Measurements from ENCODE around the gene GFM2. TPM values are rescaled to one million over a fixed set of nuclear protein-coding genes. Genes with fewer than 3 reads are reported as not detected.
"Not testable (repeated sequence)": the region's sequence is repeated elsewhere in the genome, so short reads cannot be mapped to it uniquely, and the experiment has no call there.

GFM2 gene
- polyA plus RNA-seq, 4 donors = 31.9 to 55.8 (median 53.5) TPM

DNA sequence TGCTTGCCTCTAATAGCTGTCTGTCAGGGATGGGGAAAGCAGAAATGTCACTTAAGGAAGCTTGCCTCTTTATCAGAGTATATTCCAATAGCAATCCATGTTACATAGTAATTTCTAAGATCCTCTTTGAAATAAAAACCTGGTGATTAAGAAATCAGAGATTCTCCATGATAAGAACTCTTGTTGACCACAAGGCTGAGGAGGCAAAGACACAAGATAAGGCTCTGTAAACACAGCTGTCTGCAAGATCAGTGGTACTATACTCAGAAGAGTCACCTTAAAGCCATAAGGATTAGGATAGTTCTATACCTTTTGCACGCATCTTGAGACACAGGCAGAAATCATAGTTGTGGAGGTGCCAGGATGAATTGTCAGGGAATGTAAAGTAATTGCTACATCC, 41.6 kb downstream of the GFM2 start:
- DNase-seq (ENCODE audit: low read depth in 4 of 4, low spot score in 3 of 4) = no peak

DNA sequence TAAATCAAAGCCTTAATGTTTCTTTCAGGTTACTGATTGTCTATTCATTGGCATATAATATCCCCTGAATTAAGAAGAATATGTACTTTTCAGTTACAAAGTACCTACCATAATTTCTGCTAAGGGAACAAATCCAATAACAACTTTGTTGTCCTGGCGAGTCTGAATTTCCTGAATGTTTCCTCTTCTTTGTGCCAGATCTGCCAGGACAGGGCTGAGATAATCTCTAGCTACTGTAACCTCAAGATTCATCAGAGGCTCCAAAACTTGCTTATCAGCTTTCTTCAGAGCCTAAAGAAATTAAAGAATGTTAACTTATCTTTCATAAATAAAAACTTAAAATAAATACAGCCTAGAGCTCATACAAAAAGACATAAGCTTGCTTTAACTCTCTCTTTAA, 44.6 kb downstream of the GFM2 start:
- DNase-seq (ENCODE audit: low read depth in 4 of 4, low spot score in 3 of 4) = no peak

DNA sequence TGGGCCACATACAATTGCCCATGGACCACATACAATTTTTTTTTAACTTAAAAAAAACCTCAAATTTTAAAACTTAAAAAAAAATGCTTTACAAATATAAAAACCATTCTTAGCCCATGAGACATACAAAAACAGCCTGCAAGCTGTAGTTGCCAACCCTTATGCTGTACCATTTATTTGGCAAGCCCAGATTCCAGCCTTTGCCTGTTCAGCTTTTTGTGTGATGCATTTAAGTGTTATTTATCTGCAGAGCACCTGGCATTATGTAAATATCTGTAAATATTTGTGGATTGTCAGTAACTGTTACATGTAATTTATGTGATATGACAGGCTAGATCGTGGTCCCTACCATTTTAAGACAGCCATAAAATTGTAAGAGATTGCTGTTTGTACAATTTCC, 49.3 kb downstream of the GFM2 start:
- no peak for DNase-seq (ENCODE audit: low read depth in 4 of 4, low spot score in 3 of 4)

DNA sequence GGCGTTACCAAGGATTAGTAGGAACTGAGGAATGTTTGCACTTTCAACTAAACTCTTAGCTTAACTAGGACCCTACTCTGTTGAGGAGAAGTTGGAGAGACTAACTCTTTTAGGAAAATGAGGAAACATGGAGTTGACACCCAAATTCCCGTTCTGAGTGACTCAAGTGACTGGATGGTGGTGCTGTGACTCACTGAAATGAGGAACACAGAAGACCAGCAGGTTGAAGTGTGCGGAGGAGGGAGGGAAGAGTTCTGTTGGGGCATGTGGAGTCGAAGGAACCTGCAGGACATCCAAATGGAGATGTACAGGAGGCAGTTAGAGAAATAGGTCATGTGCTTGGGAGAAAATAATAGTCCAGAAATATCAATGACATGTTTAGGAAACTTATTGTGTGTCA, 73.7 kb downstream of the GFM2 start:
- DNase-seq (ENCODE audit: low read depth in 4 of 4, low spot score in 3 of 4) = no peak

DNA sequence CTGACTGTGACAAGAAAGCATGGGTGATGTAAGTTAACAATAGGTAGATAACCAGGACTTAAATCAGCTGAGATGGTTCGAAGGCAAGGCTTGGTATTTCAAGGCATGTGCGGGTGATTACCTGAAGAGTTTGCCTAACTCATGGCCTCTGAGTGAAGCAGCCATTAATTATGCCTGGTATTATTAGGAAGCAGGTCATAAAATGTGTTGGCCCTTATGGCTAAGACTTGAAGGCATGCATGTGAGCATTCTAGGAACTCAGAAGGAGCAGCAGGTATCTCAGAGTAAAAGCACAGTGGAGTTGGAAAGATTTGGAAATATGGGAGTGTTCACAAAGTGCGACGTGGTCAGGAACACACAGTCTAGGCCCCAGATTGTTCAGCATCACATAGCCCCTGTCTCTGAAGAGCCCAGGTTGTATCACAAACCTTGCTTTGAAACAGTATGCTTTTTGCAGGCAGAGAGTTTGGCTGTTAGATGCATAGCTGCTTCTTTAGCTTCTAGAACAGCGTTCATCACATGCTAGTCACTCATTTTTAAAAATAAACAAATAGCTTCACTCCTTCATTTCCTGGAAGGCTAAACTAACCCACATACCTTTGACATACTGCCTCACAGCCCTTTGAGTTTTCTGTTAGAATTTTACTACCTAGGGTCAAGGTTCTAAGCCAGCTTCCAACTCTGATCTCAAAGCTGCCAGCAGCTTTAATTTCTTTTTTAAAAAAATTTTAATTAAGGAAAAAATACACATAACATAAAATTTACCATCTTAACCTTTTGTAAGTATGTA, 79.8 kb downstream of the GFM2 start:
- DNase-seq (ENCODE audit: low read depth in 4 of 4, low spot score in 3 of 4) = no peak

DNA sequence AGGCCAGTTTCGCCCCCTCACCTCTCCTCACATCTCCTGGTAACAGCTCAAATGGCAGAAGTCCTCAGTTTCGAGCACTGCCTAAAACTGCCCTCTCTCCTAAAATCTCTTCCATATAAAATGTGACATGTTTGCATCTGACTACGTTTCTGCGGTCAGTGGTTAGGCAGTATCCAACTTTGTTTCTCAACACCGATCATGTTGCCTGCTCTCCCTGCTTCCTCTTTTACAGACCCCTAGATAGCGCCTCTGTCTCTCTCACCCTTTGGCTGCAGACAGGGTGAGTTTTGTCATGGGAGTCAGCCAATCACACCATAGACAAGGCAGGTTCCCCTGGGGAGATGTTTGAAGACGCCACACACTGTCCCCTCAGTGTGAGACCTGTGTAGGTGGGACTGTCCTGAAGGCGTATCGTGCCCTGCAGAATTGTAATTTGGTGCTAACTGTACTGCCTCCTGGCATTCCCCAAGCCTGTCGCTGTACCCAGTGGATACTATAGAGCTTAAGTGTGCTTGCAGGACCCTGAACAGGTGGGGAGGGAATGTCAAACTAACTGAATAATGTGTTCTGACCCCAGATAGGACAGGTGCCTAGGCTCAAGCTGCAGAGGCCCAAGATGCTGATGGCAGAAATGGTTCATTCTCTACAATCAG, 80.8 kb downstream of the GFM2 start:
- DNase-seq (ENCODE audit: low read depth in 4 of 4, low spot score in 3 of 4) = no peak

DNA sequence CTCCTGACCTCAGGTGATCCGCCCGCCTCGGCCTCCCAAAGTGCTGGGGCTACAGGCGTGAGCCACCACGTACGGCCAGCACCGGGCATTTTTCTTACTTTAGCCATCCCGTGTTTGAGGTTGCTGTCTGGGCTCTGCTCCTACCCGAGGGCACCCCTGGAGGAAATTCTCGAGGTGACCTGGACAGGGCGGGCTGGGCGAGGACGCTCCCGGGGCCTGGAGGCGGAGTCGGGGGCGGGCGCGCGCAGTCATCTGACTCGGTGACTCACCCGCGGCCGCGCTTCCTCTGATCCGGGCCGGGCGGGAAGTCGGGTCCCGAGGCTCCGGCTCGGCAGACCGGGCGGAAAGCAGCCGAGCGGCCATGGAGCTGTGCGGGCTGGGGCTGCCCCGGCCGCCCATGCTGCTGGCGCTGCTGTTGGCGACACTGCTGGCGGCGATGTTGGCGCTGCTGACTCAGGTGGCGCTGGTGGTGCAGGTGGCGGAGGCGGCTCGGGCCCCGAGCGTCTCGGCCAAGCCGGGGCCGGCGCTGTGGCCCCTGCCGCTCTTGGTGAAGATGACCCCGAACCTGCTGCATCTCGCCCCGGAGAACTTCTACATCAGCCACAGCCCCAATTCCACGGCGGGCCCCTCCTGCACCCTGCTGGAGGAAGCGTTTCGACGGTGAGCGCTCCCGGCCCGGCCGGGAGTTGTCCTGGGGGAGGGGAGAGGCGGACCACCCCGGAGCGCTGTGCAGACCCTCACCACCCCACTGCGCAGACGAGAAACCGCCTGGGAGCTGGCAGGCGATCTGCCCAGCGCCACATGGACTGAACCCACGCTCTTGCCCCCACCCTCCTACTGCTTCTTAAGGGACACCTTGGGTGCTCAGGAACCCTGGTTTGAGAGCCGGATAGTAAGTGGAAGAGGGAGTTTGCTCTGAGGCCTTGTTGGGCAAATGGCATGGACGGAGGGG, 81.7 kb downstream of the GFM2 start, which contains the start of gene HEXB:
Gene HEXB, plus strand, starts transcription at position 334 of the 952 bp plus-strand sequence. Its CDS starts 28 bp downstream, at position 362.
- peak; percentile 48 to 59 (median 56) for DNase-seq (ENCODE audit: low read depth in 4 of 4, low spot score in 3 of 4)

DNA sequence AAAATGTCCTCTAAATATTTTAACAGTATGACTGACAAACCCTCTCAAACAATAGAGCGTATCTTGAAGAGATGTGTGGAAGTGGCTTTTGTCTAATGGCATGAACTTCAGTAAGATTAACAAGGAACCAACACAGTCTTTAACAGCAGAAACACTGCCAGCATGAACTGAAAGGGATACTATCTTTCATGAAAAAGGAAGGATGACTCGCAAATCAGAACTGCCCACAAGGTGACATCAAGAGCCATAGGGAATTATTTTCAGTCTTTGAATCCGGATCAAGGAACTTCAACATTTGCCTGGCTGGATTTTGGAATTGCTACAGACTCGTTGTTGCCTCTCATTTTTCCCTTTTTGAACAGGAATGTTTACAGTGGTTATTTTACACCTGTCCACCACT, 87.0 kb downstream of the GFM2 start:
- DNase-seq (ENCODE audit: low read depth in 4 of 4, low spot score in 3 of 4) = no peak

DNA sequence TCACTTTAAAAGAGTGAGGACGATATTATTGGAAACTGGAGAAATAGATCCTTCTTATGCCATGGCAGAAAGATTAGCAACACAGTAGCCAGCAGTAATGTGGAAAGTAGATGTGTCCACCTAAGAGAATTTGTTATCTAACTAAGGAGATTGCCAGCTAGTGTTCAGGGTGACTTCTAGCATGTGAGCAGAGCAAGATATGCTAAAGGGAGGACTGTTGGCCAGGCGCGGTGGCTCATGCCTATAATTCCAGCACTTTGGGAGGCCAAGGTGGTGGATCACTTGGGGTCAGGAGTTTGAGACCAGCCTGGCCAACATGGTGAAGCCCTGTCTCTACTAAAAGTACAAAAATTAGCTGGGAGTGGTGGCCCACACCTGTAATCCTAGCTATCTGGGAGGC, 87.6 kb downstream of the GFM2 start:
- not testable (repeated sequence) for DNase-seq (ENCODE audit: low read depth in 4 of 4, low spot score in 3 of 4)

DNA sequence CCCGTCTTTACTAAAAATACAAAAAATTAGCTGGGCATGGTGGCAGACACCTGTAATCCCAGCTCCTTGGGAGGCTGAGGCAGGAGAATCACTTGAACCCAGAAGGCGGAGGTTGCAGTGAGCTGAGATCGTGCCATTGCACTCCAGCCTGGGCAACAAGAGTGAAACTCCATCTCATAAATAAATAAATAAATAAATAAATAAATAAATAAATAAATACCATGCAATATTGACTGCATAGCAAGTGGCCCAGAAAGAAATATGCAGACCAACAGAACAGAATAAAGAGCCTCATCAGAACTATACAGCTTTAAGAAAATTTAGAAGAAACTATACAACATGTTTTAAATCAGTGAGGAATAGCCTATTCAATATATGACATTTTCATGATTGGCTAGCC, 88.8 kb downstream of the GFM2 start:
- DNase-seq (ENCODE audit: low read depth in 4 of 4, low spot score in 3 of 4) = not testable (repeated sequence)

DNA sequence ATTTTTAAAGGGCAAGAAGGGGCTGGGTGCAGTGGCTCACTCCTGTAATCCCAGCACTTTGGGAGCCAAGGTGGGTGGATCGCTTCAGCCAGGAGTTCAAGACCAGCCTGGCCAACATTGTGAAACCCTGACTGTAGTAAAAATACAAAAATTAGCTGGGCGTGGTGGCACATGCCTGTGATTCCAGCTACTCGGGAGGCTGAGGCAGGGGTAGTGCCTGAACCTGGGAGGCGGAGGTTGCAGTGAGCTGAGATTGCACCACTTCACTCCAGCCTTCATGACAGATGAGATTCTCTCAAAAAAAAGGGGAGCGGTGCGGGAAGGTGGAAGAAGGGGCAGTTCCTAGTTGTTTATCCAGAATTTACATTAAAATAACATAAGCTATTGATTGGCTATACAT, 90.5 kb downstream of the GFM2 start:
- DNase-seq (ENCODE audit: low read depth in 4 of 4, low spot score in 3 of 4) = not testable (repeated sequence)

DNA sequence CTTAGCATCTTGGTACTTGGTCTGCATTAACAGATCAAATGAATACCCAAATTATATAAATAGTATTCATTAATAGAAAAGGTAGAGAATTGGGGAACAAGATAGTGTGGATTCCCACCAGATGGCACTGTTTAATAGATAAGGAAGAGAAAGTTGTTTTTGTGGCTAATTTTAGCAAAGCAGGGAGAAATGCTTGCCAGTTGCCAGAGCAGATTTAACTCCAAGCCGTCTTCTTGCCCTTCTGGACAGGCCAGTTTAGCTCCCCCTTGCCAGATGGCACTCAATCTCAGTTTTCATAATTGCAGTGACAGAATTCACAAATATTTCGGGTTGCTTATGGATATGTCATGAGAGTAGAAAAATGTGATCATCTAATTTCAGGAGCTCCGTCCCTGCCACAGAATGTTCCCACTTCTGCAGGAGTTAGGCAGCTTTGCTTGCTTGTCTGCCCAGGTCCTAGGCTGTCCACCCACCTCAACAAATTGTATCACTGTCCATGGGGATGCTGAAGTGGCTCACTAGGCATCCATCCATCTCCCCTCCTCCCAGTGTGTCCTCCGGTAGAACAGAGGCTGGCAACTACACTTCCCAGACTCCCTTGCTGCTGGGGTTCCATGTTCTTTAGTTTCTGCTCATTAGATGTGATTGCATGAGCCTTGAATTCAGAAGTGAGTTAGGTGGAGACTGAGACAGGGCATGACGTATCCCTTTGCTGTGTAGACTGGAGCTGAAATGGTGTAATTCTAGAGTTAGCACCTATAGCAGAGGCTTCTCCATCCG, 93.7 kb downstream of the GFM2 start:
- DNase-seq (ENCODE audit: low read depth in 4 of 4, low spot score in 3 of 4) = no peak

DNA sequence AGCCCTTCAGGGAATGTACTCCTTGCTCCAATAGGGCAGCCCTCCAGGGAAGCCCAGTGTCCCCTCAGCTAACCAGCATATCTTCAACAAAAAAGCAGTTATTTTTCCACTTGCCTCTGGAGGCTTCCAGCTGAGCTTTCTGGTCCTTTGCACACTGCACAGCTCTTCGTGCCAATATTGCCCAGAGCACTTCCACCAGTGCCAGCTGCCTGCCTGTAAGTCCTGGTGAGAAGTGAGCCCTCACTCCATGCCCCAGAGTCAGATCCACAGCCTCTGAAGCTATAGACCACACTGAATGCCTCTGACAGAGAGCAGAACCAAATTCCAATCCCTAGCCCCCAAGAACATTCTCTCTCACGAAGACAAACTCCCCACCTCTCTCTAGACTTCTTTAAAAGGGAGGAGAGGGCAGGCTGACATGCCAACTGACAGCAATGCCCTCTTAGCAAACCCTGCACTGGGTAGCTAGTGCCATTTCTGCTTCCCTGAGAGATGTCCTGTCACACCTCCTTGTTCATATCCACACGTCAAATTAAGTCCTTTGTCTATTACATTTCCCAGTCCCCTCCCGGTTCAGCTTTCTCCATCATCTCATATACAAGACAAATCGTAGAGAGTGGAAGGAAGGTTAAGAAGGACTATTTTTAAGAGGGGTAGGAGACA, 94.6 kb downstream of the GFM2 start:
- no peak for DNase-seq (ENCODE audit: low read depth in 4 of 4, low spot score in 3 of 4)

Other genes starting within 250 kb of the GFM2 start
- gene ENC1, start 126.4 kb downstream of the GFM2 start, polyA plus RNA-seq (ENCODE audit: insufficient read length in 4 of 4) = 10 to 100 TPM; 35.7 to 77.6 (median 72.8) TPM
- gene HEXB, start 81.9 kb downstream of the GFM2 start, polyA plus RNA-seq (ENCODE audit: insufficient read length in 4 of 4) = 100 to 1,000 TPM; 101 to 149 (median 122) TPM
- 100 to 1,000 TPM; 204 to 352 (median 230) TPM for gene NSA2, start 132 bp upstream of the GFM2 start, polyA plus RNA-seq (ENCODE audit: insufficient read length in 4 of 4)
- gene FAM169A, start 99.3 kb upstream of the GFM2 start, polyA plus RNA-seq (ENCODE audit: insufficient read length in 4 of 4) = 10 to 100 TPM in 3 of 4 donors, 1 to 10 TPM in 1; 1.5 to 24.8 (median 17.1) TPM